K562 (cell line): ENCODE data around the gene CFDP1.
"Not testable (repeated sequence)": the region's sequence is repeated elsewhere in the genome, so short reads cannot be mapped to it uniquely, and the experiment has no call there.

Experiments
- ETV1 ChIP-seq: fragments of 450-650 bp; conservative IDR thresholded peaks from 2 replicates; pipeline ENCODE4 v1.6.1; 2016; ENCODE audit warnings: missing genetic modification characterization, control low read depth, low read depth, missing compliant biosample characterization
- HNRNPL ChIP-seq: fragments of 200-400 bp; formaldehyde crosslinking; IDR thresholded peaks from 2 replicates; pipeline ENCODE4 v1.6.1; 2017; ENCODE audit warnings: low read depth, mild to moderate bottlenecking, low read length
- ILF3 ChIP-seq: fragments of 450-650 bp; IDR thresholded peaks from 2 replicates; pipeline ENCODE4 v1.6.1; 2018; ENCODE audit warnings: antibody characterized with exemption, mild to moderate bottlenecking, moderate library complexity, borderline replicate concordance
- JUN ChIP-seq, 2 experiments: sonication (generic) in 1 of 2; formaldehyde crosslinking in 1 of 2; IDR thresholded peaks; 2 replicates each; pipeline versions ENCODE4 v1.6.1 to v1.8.0; 2012 to 2022; ENCODE audit warnings: borderline replicate concordance in 2 of 2, mild to moderate bottlenecking in 2 of 2, improper control_type of control experiment in 1 of 2, low read depth in 1 of 2, low read length in 1 of 2, missing genetic modification reagents in 1 of 2
- NFATC3 ChIP-seq: fragments of 450-650 bp; IDR thresholded peaks from 2 replicates; pipeline ENCODE4 v1.6.1; 2017; ENCODE audit warnings: mild to moderate bottlenecking
- PML ChIP-seq: IDR thresholded peaks from 2 replicates; pipeline ENCODE4 v1.6.1; 2012; ENCODE audit warnings: low read length, inconsistent platforms
- RAD21 ChIP-seq, 2 experiments: fragments of 250-450 bp in 1 of 2; fragments of 450-650 bp in 1 of 2; sonication (Bioruptor Pico) in 1 of 2; formaldehyde crosslinking in 1 of 2; IDR thresholded peaks in 1 of 2; conservative IDR thresholded peaks in 1 of 2; 2 replicates each; pipeline versions ENCODE4 v1.4.0 to v1.8.0; 2020 to 2022; ENCODE audit warnings: mild to moderate bottlenecking in 2 of 2, moderate library complexity in 1 of 2
- TF ChIP-seq, protein P1 (sequence below): fragments of 450-650 bp; IDR thresholded peaks from one replicate; pipeline ENCODE4 v1.6.1; 2018; ENCODE audit warnings: mild to moderate bottlenecking, moderate library complexity; ENCODE audit not compliant: partially characterized antibody
- TF ChIP-seq, protein P2 (sequence below), 3 experiments: IDR thresholded peaks in 2 of 3; conservative IDR thresholded peaks in 1 of 3; 2 replicates each; pipeline ENCODE4 v1.5.1; 2011 to 2012; ENCODE audit warnings: low read length in 3 of 3, mild to moderate bottlenecking in 3 of 3, control low read depth in 2 of 3, improper control_type of control experiment in 1 of 3, inconsistent platforms in 1 of 3, low read depth in 1 of 3, mixed read lengths in 1 of 3, moderate library complexity in 1 of 3; ENCODE audit not compliant: insufficient read depth in 2 of 3
- TF ChIP-seq, protein P3 (sequence below): fragments of 250-450 bp; sonication (Bioruptor Pico); IDR thresholded peaks from 2 replicates; pipeline ENCODE4 v1.5.0; 2021; ENCODE audit warnings: mild to moderate bottlenecking, borderline replicate concordance

DNA sequence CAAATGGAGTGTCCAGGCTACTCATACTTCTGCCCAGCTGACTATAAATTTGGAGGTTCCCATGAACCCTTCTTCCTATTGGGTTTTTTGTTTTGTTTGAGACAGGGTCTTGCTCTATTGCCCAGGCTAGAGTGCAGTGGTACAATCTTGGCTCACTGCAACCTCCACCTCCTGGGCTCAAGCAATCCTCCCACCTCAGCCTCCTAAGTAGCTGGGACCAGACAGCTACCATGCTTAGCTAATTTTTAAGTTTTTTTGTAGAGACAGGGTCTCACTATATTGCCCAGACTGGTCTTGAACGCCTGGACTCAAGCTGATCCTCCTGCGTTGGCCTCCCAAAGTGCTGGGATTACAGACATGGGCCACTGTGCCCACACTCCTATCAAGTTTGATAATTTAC, 152.3 kb downstream of the CFDP1 start:
- not testable (repeated sequence) for TF ChIP-seq HNRNPL; ETV1 (tag); ILF3; RAD21 (CRISPR knock-in tag; conservative IDR thresholded peaks at IDR 0.05 in 1 of 2, IDR thresholded peaks at IDR 0.05 in 1 of 2); PML; NFATC3; JUN (IDR thresholded peaks at IDR 0.05; ENCODE audit: borderline replicate concordance, low read depth, low read length); JUN (CRISPR knock-in tag; IDR thresholded peaks at IDR 0.05; ENCODE audit: borderline replicate concordance)
- TF ChIP-seq, protein P1, sequence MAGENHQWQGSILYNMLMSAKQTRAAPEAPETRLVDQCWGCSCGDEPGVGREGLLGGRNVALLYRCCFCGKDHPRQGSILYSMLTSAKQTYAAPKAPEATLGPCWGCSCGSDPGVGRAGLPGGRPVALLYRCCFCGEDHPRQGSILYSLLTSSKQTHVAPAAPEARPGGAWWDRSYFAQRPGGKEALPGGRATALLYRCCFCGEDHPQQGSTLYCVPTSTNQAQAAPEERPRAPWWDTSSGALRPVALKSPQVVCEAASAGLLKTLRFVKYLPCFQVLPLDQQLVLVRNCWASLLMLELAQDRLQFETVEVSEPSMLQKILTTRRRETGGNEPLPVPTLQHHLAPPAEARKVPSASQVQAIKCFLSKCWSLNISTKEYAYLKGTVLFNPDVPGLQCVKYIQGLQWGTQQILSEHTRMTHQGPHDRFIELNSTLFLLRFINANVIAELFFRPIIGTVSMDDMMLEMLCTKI: not testable (repeated sequence)
- TF ChIP-seq, protein P2, sequence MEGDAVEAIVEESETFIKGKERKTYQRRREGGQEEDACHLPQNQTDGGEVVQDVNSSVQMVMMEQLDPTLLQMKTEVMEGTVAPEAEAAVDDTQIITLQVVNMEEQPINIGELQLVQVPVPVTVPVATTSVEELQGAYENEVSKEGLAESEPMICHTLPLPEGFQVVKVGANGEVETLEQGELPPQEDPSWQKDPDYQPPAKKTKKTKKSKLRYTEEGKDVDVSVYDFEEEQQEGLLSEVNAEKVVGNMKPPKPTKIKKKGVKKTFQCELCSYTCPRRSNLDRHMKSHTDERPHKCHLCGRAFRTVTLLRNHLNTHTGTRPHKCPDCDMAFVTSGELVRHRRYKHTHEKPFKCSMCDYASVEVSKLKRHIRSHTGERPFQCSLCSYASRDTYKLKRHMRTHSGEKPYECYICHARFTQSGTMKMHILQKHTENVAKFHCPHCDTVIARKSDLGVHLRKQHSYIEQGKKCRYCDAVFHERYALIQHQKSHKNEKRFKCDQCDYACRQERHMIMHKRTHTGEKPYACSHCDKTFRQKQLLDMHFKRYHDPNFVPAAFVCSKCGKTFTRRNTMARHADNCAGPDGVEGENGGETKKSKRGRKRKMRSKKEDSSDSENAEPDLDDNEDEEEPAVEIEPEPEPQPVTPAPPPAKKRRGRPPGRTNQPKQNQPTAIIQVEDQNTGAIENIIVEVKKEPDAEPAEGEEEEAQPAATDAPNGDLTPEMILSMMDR (IDR thresholded peaks at IDR 0.05 in 2 of 3, conservative IDR thresholded peaks at IDR 0.05 in 1 of 3; ENCODE audit: insufficient read depth in 2 of 3, low read depth in 1 of 3, low read length in 3 of 3): not testable (repeated sequence)
- TF ChIP-seq, protein P3, sequence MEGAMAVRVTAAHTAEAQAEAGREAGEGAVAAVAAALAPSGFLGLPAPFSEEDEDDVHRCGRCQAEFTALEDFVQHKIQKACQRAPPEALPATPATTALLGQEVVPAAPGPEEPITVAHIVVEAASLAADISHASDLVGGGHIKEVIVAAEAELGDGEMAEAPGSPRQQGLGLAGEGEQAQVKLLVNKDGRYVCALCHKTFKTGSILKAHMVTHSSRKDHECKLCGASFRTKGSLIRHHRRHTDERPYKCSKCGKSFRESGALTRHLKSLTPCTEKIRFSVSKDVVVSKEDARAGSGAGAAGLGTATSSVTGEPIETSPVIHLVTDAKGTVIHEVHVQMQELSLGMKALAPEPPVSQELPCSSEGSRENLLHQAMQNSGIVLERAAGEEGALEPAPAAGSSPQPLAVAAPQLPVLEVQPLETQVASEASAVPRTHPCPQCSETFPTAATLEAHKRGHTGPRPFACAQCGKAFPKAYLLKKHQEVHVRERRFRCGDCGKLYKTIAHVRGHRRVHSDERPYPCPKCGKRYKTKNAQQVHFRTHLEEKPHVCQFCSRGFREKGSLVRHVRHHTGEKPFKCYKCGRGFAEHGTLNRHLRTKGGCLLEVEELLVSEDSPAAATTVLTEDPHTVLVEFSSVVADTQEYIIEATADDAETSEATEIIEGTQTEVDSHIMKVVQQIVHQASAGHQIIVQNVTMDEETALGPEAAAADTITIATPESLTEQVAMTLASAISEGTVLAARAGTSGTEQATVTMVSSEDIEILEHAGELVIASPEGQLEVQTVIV (CRISPR knock-in tag): not testable (repeated sequence)
